Peyer's patch (tissue), 4 donors: ENCODE data around the gene TATDN2. TPM values are rescaled to one million over a fixed set of nuclear protein-coding genes. Genes with fewer than 3 reads are reported as not detected.

Source experiments
- DNase-seq, 3 donors: peaks; one replicate each; pipeline ENCODE4 v3.0.0-alpha.2; 2017 to 2019
- H3K27ac ChIP-seq, 4 donors: fragments of 200-600 bp; sonication (generic); one replicate each; pipeline ENCODE4 v1.5.1; 2016 to 2019
- H3K27me3 ChIP-seq, 2 donors: fragments of 200-600 bp; sonication (generic); one replicate each; pipeline ENCODE4 v1.5.1; 2019
- H3K36me3 ChIP-seq, 3 donors: fragments of 200-600 bp; sonication (generic); one replicate each; pipeline ENCODE4 v1.5.1; 2016 to 2019
- H3K4me1 ChIP-seq, 4 donors: fragments of 200-600 bp; sonication (generic); one replicate each; pipeline ENCODE4 v1.5.1; 2016 to 2019
- H3K4me3 ChIP-seq, 4 donors: fragments of 200-600 bp; sonication (generic); 1 replicate in 3 of 4; 2 replicates in 1 of 4; pipeline ENCODE4 v1.5.1; 2016 to 2019; ENCODE audit warnings: mild to moderate bottlenecking in 1 of 4
- H3K9me3 ChIP-seq, 4 donors: fragments of 200-600 bp; sonication (generic); one replicate each; pipeline ENCODE4 v1.5.1; 2016 to 2019; ENCODE audit warnings: mild to moderate bottlenecking in 1 of 4
- POLR2A ChIP-seq, 2 donors: fragments of 450-650 bp; IDR thresholded peaks; one replicate each; pipeline ENCODE4 v1.5.1; 2017; ENCODE audit warnings: antibody characterized with exemption in 2 of 2, mild to moderate bottlenecking in 2 of 2, moderate library complexity in 2 of 2
- total RNA-seq, 4 donors: library from RNA; depleted of rRNA; stranded (reverse); fragments of >200 nt; gene quantifications; one replicate each; pipeline ENCODE4 v1.1.0, GENCODE V29; 2016
- TF ChIP-seq, protein P1 (sequence below), 6 experiments: fragments of 450-650 bp in 4 of 6; fragments of 200-600 bp in 2 of 6; sonication (generic) in 1 of 6; IDR thresholded peaks; one replicate each; pipeline ENCODE4 v1.5.1; 2017 to 2019; ENCODE audit warnings: antibody characterized with exemption in 6 of 6, mild to moderate bottlenecking in 3 of 6, moderate library complexity in 1 of 6

Gene TATDN2
- total RNA-seq, 4 donors from 2014 or later, result 30.3 to 52.8 (median 36.9) TPM

DNA sequence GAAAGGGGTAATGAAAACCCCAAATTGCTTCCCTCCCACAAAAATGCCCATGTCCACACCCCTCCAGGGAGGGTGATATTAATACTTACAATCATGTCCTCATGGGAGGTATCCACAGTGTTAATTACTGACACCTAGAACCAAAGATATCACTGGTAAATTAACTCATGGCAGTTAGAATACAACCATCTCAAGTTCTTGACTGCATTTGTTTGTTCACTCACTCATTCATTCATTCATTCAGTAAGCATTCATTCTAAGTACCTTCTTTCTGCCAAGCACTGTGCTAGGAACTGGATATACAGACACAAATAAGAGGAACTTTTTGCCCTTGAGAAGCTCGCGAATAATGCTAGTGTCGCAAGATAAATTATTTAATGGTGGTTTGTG lies 69.7 kb downstream of the TATDN2 start:
- no peak for TF ChIP-seq POLR2A (IDR thresholded peaks at IDR 0.05)
- TF ChIP-seq, protein P1, sequence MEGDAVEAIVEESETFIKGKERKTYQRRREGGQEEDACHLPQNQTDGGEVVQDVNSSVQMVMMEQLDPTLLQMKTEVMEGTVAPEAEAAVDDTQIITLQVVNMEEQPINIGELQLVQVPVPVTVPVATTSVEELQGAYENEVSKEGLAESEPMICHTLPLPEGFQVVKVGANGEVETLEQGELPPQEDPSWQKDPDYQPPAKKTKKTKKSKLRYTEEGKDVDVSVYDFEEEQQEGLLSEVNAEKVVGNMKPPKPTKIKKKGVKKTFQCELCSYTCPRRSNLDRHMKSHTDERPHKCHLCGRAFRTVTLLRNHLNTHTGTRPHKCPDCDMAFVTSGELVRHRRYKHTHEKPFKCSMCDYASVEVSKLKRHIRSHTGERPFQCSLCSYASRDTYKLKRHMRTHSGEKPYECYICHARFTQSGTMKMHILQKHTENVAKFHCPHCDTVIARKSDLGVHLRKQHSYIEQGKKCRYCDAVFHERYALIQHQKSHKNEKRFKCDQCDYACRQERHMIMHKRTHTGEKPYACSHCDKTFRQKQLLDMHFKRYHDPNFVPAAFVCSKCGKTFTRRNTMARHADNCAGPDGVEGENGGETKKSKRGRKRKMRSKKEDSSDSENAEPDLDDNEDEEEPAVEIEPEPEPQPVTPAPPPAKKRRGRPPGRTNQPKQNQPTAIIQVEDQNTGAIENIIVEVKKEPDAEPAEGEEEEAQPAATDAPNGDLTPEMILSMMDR (IDR thresholded peaks at IDR 0.05), result no peak
- H3K36me3 ChIP-seq, result peaks cover 0 to 53% (median 0%) of the 10 kb centered on the region in 3 donors
- H3K9me3 ChIP-seq, result no peaks in the 10 kb centered on the region
- H3K27me3 ChIP-seq, result no peaks in the 10 kb centered on the region
- peak overlapping the region in 2 of 4 donors; percentile 65 for H3K27ac ChIP-seq
- H3K4me3 ChIP-seq, result no peak overlapping the region
- DNase-seq, result no peak
- peaks cover 0 to 27% (median 4%) of the 10 kb centered on the region in 4 donors for H3K4me1 ChIP-seq

GRCh38 chr3:10319251-10319650 lies 71.0 kb downstream of the TATDN2 start:
- DNase-seq, result peak in 2 of 3 donors; percentile 74 to 75
- peaks cover 0 to 27% (median 4%) of the 10 kb centered on the region in 4 donors for H3K4me1 ChIP-seq
- H3K27me3 ChIP-seq, result no peaks in the 10 kb centered on the region
- H3K9me3 ChIP-seq, result no peaks in the 10 kb centered on the region
- TF ChIP-seq POLR2A (IDR thresholded peaks at IDR 0.05), result peak; percentile 71 to 74
- TF ChIP-seq, protein P1 (IDR thresholded peaks at IDR 0.05), result no peak
- peak overlapping the region in 2 of 4 donors; percentile 83 to 98 for H3K4me3 ChIP-seq
- H3K27ac ChIP-seq, result peak overlapping the region in 3 of 4 donors; percentile 48 to 92 (median 84)
- peaks cover 0 to 40% (median 0%) of the 10 kb centered on the region in 3 donors for H3K36me3 ChIP-seq

- no peaks in the 10 kb centered on the region for H3K9me3 ChIP-seq
- peak overlapping the region in 3 of 4 donors; percentile 48 to 92 (median 84) for H3K27ac ChIP-seq
- no peak for DNase-seq
- no peak for TF ChIP-seq POLR2A (IDR thresholded peaks at IDR 0.05)
- TF ChIP-seq, protein P1 (IDR thresholded peaks at IDR 0.05), result no peak
- H3K4me1 ChIP-seq, result peaks cover 0 to 27% (median 4%) of the 10 kb centered on the region in 4 donors
- H3K27me3 ChIP-seq, result no peaks in the 10 kb centered on the region
- H3K36me3 ChIP-seq, result peaks cover 0 to 34% (median 0%) of the 10 kb centered on the region in 3 donors
- H3K4me3 ChIP-seq, result peak overlapping the region; percentile 83 to 98 (median 92)
These were observed 71.5 kb downstream of the TATDN2 start for GRCh38 chr3:10319804-10320203.

DNA sequence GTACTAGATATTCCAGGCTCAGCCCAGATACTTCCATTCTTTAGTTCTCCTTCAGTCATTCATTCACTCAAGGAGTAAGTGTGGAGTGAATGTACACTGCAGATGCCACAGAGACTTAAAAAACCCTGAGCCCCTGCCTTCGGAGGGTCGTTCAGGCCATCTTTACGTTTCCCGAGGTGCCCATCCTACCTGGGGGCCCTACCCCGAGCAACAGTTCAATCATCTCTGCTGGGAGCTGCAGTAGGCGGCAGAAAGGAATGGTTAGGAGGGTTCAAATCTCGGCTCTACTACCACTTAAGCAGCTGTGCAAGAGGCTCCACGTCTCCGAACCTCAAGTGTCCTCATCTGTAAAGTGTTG lies 72.0 kb downstream of the TATDN2 start:
- Histone ChIP-seq H3K4me1 (peaks cover 0 to 27% (median 4%) of the 10 kb centered on the region in 4 donors), H3K4me3 (peak overlapping the region; percentile 83 to 98 (median 92)), H3K36me3 (peaks cover 0 to 29% (median 0%) of the 10 kb centered on the region in 3 donors), H3K27ac (peak overlapping the region; percentile 78 to 92 (median 85)), H3K9me3 (no peaks in the 10 kb centered on the region), H3K27me3 (no peaks in the 10 kb centered on the region)
- no peak for TF ChIP-seq POLR2A (IDR thresholded peaks at IDR 0.05)
- TF ChIP-seq, protein P1 (IDR thresholded peaks at IDR 0.05), result no peak
- no peak for DNase-seq

- H3K36me3 ChIP-seq, result peaks cover 0 to 18% (median 0%) of the 10 kb centered on the region in 3 donors
- H3K4me3 ChIP-seq, result peak overlapping the region in 2 of 4 donors; percentile 87 to 98
- TF ChIP-seq, protein P1 (IDR thresholded peaks at IDR 0.05), result no peak
- TF ChIP-seq POLR2A (IDR thresholded peaks at IDR 0.05), result no peak
- H3K9me3 ChIP-seq, result no peaks in the 10 kb centered on the region
- peak overlapping the region in 1 of 4 donors; percentile 78 for H3K27ac ChIP-seq
- peaks cover 0 to 27% (median 4%) of the 10 kb centered on the region in 4 donors for H3K4me1 ChIP-seq
- H3K27me3 ChIP-seq, result no peaks in the 10 kb centered on the region
- DNase-seq, result peak in 1 of 3 donors; percentile 41
These were observed 73.5 kb downstream of the TATDN2 start for GRCh38 chr3:10321630-10322351.
